GM18511 (cell line): Measurements from ENCODE around the gene GID8.
"Not testable (repeated sequence)": the region's sequence is repeated elsewhere in the genome, so short reads cannot be mapped to it uniquely, and the experiment has no call there.

ENCODE experiments used
- ATAC-seq: cut with Tn5 transposase; IDR thresholded peaks from one replicate; pipeline ENCODE4 v1.9.1; 2021; ENCODE audit warnings: mild to moderate bottlenecking, moderate library complexity; ENCODE audit not compliant: unreplicated experiment

The GID8 gene

DNA sequence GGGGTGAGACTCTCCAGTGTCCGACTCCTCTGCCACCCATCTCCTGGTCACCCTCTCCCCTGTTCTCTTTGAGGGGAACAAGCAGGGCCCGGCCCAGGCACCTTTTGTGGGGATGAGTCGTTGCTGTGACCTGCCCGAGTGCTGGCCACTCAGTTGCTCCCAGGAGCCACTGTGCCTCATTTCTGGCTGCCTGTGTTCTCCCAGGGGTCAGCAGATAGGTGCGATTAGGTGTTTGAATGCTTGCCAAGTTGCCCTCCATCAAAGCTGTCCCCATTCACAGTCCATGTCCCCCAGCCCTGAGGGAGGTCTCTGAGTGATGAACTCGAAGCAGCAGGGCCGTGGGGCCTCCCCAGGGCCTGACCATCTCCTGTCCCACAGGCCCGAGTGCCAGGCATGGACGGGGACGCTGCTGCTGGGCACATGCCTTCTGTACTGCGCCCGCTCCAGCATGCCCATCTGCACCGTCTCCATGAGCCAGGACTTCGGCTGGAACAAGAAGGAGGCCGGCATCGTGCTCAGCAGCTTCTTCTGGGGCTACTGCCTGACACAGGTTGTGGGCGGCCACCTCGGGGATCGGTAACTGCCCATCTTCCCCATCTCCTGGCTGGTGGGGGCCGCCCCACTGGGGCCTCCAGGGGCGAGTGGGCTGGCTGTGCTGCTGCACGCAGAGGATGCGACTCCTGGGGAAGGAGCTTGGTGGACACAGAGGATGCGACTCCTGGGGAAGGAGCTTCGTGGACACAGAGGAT is 18.6 kb downstream of the GID8 start:
- no peak for ATAC-seq

DNA sequence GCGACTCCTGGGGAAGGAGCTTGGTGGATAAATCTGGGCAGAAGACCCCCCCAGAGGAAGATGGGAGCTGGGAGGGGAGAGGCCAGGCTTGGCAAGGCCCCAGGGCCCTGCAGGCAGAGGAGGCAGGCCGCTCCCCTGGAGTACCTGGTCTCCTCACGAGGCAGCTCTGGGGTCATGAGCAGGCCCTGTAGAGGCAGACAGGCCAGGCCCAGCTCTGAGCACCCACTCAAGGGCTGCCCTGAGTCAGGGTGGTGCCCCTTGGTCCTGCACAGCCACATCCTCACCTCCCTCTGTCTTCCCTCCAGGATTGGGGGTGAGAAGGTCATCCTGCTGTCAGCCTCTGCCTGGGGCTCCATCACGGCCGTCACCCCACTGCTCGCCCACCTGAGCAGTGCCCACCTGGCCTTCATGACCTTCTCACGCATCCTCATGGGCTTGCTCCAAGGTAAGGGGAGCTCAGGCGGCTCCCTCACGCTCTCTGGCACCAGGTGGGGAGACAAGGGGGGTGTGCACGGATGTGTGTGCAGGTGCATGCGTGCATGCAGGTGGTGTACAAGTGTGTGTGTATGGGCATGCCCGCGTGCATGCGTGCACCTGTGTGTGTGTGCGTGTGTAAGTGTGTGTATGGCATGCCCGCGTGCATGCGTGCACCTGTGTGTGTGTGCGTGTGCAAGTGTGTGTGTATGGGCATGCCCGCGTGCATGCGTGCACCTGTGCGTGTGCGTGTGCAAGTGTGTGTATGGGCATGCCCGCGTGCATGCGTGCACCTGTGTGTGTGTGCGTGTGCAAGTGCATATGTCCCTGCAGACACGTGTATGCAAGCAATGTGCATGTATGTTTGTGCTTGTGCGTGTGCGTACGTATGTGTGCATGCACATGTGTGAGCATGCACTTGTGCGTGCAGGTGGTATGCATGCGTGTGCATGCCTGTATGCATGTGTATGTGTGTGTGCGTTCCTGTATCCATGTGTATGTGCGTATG is 19.5 kb downstream of the GID8 start:
- no peak for ATAC-seq

DNA sequence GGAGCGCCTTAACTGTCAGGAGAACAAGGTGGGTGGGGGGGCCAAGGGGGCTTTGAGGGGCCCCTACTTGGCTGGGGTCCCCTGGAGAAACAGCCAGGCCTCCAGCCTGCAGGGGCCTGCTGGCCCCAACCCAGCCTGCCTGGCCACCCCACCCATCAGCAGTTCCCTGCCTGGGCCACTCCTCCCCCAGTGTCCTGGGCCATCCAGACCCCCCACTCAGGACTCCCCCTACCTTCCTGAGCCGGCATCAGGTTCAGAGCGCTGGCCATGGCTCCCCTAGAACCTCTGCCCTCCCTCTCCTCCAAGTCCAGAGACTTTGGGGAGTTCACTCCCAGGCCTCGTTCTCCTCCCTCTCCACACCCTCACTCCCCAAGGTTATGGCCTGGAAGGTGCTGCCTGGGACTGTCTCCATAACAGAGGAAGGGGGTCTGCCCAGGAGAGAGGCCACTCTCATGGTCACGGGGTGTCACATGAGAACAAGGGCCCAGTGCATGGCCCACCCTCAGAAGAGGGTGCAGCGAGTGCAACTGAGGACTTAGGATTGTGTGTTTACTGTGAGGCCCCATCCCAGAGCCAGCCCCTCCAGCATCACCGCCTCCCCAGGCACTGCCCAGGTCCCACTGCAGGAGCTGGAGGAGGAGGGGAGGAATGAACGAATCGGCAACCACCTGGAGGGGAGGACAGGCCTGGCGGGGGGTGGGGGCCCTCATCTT is 20.6 kb downstream of the GID8 start:
- no peak for ATAC-seq

DNA sequence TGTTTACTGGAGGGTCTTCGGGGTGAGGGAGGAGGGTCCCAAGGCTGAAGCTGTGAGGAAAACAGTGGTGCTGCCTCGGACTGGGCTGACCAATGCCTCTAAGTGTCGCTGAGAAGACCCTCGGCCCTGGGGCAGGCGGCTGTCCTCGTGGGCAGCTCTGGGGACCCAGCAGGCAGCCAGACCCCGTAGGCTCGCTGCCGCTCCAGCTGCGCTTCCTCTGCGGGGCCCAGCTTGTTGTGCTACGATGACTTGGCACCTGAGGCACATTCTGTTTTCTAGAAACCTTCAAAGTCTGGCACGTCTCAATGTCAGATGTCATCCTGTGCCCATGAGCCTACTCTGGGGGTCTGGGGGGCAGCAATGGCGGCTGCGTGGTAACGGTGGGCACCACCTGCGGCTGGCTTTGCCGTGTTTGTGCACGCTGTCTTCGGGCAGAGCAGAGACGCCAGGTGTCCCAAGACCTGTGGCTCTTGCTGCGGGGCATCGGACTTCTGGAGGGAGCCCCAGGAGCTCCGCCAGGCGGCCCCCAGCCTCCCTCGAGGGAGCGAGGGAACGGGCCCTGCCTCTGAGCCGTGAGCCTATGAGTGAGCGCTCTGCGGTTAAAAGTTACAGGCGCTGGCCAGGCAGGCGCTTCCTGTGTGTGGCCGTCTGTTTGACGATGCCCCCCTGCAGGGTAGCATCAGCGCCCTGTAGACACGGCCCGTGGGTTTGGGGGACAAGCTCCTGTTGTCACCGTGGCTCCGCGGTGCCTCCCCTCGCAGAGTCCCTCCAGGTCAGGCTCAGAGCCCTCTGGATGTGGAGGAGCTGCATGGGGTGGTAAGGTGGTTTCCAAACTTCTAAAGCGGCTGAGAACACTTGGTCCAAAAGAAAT is 21.4 kb downstream of the GID8 start:
- ATAC-seq: no peak

DNA sequence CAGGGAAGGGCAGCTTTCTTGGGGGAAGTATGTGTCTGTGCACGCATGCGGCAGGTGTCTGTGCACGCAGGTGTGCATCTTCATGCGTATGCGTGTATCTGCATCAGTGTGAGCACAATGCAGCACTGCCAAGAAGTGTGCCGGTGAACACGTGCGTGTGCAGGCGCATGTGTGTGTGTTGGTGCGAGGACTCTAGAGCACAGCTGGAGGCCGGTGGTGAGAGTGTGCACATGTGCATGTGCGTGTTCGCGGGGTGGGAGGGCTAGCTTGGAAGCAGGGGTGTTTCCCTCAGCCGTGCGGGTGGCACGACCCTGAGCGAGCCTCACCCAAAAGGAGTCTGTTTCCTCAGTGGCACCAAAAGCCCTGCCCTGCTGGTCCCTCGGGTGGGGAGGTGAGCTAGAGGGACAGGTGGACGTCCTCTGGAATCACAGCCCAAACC is 22.1 kb downstream of the GID8 start:
- no peak for ATAC-seq

DNA sequence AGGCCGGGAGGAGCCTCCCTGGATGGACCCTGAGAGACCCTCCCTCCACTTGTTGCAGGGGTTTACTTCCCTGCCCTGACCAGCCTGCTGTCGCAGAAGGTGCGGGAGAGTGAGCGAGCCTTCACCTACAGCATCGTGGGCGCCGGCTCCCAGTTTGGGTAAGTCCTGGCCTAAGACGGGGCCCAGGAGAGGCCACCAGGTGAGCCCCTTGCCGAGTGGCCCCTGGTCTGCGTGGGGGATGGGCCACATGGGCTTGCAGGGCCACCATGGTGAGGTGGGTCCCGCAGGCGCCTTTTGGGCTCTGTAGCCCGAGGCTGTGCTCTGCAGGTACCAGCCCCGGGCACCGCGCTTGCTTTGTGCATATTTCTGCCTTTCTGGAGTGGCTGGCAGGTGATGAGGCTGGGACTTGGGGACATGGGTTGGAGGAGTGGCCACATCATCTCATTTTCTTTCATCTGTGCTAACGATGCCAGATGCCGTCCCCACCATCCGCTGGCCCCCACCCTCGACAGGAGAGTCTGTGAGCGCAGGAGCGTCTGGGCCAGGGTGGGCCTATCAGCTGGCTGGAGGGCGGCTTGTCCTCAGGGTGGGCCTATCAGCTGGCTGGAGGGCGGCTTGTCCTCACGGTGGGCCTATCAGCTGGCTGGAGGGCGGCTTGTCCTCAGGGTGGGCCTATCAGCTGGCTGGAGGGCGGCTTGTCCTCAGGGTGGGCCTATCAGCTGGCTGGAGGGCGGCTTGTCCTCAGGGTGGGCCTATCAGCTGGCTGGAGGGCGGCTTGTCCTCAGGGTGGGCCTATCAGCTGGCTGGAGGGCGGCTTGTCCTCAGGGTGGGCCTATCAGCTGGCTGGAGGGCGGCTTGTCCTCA is 22.7 kb downstream of the GID8 start:
- ATAC-seq: not testable (repeated sequence)

DNA sequence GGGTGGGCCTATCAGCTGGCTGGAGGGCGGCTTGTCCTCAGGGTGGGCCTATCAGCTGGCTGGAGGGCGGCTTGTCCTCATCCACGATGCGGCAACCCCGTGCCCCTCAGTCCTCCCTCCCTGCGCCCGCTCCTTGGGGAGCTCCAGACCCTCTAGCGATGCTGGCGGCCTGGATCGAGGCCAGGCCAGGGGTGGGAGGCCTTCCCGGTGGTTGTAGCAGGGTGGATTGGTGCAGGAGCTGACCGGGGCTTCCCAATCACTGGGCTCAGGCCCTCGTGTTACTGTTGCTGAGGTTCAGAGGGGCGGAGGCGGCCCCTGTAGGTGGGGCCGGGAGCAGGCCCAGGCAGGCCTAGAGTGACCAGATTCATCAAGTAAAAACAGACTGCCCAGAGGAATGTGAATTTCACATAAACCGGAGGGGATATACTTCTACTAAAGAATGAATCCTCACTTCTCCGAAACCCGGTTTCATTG is 23.4 kb downstream of the GID8 start:
- ATAC-seq: no peak

DNA sequence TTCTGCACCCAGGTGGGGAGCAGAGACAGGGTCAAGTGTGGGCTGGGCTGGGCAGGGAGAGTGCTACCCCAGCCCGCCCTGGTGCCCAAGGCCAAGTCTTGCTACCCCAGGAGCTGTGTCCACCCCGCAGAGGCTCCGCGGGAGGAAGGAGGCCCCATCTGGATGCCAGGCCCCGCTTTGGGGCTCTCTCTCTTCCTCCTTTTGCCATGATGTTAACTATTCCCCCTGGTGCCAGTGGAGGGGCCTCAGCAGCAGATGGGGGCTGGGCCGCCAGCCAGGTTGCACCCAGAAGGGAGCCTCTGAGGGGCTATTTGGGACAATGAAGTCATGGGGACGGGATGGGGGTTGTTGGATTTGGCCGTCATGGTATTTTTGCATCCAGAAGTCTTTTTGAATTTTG is 23.9 kb downstream of the GID8 start:
- ATAC-seq: no peak

DNA sequence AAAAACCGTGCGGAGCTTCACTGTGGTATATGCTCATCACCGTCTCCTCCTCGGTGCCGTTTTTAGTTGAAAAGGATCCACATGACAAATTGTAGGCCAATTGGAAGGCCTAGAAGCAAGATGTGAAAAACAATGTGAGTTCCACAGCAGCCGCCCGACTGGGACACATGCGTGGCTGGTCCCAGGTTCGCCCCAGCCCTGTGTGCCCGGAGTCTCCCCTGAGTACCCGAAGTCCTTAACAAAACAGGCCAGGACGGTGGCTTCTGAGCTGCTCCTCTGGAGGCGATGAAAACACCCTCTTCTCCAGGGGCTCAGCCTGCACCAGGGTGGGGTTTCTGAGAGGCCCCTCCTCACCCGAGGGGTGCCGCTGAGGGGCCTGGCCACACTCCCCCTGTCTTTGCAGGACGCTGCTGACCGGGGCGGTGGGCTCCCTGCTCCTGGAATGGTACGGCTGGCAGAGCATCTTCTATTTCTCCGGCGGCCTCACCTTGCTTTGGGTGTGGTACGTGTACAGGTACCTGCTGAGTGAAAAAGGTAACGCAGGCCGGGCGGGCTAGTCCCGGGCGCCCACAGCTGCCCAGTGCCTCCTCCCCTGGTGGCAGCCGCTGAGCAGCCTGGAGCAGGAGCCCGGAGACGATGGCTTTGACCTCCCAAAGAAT is 24.4 kb downstream of the GID8 start:
- ATAC-seq: no peak

DNA sequence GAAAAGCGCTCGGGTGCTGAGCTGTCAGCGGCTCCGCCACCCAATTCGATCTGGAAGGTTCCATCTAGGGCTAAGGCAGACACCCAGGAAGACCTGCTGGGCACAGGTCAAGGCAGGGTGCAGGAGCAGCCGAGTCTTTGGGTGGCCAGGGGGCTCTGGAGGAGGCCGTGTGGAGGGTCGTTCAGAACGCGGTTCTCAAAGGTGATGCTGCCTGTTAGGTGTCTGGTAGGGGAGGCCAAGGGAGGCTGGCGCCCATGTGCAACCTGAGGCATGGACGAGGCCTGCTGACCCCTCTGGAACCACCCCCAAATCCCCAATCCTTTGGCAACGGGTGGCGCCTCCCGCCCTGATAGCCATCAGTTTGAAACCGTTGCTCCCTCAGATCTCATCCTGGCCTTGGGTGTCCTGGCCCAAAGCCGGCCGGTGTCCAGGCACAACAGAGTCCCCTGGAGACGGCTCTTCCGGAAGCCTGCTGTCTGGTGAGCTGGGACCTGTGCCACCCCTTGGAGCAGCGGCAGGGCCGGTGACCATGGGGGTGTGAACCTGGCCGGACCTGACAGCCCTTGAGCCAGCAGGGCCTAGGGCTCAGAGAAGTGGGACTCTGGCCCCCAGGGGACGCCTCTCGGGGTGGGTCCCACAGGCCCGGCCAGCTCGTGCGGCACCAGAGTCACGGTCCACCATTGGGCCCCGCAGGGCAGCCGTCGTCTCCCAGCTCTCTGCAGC is 25.1 kb downstream of the GID8 start:
- ATAC-seq: no peak

DNA sequence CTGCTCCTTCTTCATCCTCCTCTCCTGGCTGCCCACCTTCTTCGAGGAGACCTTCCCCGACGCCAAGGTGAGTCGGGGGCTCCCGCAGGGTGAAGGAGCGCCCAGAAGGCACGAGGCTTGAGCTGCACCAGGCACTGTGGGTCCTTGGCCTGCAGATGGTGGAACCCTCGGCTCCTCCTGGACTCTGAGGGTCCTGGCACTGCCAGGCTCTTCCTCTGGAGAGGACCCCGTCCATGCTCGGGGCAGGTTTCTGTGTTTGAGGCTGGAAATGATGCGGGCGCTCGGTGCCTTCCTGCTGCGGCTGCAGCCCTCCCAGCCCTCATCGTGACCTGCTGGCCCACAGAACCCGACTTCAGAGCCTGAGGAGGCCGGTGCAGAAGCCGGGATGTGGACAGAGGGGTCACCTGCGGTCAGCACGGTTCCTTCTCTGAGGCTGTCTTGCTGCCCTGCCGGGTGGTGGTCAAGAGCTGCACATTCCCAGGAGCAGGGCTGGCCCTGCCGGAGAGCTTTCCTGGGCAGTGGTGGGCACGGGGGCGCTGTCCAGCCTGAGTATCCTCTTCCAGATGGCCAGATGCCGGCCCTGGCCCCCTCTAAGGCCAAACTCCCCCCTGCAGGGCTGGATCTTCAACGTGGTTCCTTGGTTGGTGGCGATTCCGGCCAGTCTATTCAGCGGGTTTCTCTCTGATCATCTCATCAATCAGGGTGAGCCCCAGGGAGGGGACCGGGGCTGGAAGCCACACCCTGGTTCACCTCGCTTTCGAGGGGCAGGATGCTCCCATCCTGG is 25.9 kb downstream of the GID8 start:
- ATAC-seq: no peak

DNA sequence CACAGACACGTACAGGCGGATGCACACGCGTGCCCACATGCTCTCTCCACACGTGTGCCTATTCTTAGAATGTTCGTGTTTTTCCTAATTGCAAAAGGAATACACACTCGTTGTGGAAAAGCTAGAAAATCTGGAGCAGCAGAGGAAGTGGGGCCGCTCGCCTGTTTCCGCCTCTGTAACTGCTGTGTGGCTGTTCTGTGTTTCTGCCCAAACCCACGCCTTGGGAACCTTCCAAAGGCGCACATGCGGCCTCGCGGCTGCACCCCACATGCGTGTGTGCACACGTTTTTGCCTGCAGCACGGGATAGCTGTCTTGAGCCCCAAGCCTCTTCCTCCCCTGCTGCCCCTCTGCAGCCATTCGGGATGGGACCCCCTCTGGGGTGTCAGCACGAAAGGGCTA is 26.8 kb downstream of the GID8 start:
- ATAC-seq: no peak

DNA sequence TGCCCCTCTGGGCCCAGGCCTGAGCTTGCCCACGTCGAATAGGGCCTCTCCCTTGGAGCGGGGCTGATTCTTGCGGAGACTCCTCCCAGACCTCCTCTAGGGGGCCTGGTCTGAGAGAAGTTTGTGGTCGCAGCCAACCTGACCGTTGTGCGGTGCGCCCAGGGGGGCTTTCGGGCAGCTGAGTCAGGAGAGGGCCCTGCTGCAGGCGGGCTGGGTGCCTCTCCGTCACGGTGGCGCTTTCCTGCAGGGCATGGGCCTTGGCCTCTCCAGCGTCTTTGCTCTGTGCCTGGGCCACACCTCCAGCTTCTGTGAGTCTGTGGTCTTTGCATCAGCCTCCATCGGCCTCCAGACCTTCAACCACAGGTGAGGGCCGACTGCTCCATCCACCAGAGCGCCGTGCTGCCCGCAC is 27.4 kb downstream of the GID8 start:
- no peak for ATAC-seq

DNA sequence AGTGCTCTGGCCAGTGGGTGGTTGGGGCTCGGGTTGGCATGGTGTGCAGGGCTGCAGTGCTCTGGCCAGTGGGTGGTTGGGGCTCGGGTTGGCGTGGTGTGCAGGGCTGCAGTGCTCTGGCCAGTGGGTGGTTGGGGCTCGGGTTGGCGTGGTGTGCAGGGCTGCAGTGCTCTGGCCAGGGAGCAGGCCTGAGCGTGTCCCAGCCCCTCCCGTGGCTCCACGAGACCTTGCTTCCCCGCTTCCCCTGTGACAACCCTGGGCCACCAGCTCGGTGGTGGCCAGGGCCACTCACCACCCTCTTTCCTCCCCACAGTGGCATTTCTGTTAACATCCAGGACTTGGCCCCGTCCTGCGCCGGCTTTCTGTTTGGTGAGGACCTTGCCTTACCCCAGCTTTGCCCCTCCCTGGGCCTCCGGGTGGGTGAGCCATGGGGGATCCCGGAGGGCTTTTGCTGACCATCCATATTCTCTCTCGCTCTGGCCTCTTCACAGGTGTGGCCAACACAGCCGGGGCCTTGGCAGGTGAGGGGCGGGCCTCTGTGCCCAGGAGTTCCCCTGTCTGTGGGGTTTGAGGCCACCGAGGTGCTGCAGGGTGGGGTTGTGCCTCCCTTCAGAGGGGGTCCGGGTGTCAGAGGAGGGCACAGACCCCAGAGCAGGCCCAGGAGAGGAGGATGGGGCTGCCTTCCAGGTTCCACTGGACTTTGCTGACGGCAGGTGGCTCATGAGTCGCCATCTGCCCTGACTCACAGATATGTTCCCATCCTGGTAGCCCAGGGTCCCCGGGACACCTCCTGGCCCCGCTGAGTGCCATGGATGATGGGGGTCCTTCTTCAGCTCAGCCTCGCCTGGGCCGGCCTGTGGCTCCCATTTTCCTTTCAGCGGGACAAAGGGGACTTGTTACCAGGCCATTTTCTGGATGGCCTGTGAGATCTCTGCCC is 28.5 kb downstream of the GID8 start:
- ATAC-seq: no peak

DNA sequence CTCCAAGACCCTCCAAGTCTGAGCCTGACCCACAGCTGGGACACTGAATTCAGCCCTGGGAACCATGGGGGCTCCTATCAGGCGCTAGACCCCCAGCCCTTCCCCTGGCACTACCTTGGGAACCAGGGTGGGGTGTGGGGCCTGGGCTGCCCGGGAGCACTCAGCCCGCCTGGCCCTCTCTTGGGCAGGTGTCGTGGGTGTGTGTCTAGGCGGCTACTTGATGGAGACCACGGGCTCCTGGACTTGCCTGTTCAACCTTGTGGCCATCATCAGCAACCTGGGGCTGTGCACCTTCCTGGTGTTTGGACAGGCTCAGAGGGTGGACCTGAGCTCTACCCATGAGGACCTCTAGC is 29.2 kb downstream of the GID8 start:
- ATAC-seq: no peak

DNA sequence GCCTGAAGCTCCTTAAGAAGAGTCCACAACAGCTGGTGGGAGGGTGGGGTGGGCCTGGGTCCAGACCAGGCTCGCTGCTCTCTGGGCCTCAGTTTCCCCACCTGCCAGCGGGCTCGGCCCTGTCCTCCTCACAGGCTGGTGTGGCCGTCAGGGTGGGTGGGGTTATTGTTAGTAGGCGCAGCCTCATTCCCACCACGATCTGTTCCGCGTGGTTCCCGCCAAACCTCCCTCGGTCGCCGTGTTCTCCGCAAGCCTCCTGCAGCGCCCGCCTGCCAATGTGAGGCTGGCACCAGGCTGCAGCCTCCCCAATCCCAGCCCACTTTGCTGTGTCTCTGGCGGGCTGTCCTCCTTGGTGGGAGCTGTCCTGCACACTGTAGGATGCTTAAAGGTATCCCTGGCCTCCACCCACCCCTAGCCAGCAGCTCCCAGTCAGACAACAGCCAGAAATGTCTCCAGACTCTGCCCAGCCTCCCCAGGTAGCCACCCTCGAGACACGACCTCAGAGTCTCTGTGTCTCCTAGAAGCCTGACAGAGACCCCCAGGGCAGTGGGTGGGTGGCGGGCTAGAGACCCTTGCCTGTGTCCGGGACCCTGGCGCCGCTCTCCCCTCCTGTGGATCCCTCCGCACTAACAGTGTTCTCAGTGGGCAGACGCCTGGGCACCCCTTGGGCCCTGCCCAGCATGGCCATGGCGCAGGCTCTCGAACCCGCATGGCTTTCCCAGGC is 29.8 kb downstream of the GID8 start:
- no peak for ATAC-seq
